Activated T-helper 1 cell treated with anti-CD3 and anti-CD28 coated beads, Interleukin-12 subunit alpha, Interleukin-12 subunit beta, Interleukin-2, Interleukin-4 antibody, amounts not matched to agents 30 ng/mL and 10 ng/mL and 1 ng/mL, durations not matched to agents 14 hours and 24 hours and 36 hours (primary cell): ENCODE measurements around the gene PDYN. TPM values are rescaled to one million over a fixed set of nuclear protein-coding genes. Genes with fewer than 3 reads are reported as not detected.
"Not testable (repeated sequence)": the region's sequence is repeated elsewhere in the genome, so short reads cannot be mapped to it uniquely, and the experiment has no call there.

Experiments used
- DNase-seq: peaks from one replicate; pipeline ENCODE4 v3.0.0; 2021; ENCODE audit warnings: low spot score
- H3K27ac Mint-ChIP-seq: one replicate; pipeline ENCODE4 v1.8.0; 2021; ENCODE audit warnings: mild to moderate bottlenecking, mixed read lengths
- H3K27me3 Mint-ChIP-seq: one replicate; pipeline ENCODE4 v1.8.0; 2022; ENCODE audit warnings: mild to moderate bottlenecking, moderate library complexity, mixed read lengths; ENCODE audit not compliant: insufficient read depth
- H3K36me3 Mint-ChIP-seq: one replicate; pipeline ENCODE4 v1.8.0; 2021; ENCODE audit warnings: low read depth, mixed read lengths
- H3K4me1 Mint-ChIP-seq: one replicate; pipeline ENCODE4 v1.8.0; 2021; ENCODE audit warnings: low read depth, mixed read lengths
- H3K4me3 Mint-ChIP-seq: one replicate; pipeline ENCODE4 v1.8.0; 2021; ENCODE audit warnings: mild to moderate bottlenecking, moderate library complexity, mixed read lengths
- H3K9me3 Mint-ChIP-seq: one replicate; pipeline ENCODE4 v1.8.0; 2021; ENCODE audit warnings: mixed read lengths
- intact Hi-C: fragments of 100-400 bp; cut with micrococcal nuclease; formaldehyde crosslinking; loops from one replicate; pipeline ENCODE4 v1.15.1; 2024
- total RNA-seq: library from RNA; stranded (reverse); gene quantifications from 2 replicates; pipeline ENCODE4 v1.2.3, GENCODE V29; 2022

The PDYN gene
- total RNA-seq, result not detected in 2 replicates

DNA sequence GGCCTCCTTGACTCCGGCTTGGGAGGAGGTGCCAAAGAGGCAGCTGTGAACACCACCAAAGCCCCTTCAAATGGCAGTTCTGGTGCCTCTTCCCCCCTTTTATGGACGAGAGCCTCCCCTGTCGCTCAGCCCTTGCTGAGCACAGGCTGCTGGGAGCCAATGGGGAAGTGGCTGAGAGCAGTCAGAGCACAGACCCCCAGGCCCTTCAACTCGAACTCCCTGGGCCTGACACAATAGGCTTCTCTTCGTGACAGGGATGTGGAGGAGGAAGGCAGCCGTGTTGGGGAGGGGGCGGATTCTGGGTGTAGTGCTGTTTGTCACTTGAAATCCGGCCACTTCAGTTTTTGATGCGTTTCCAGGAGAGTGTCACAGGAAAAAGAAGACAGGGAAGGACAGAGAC is at the start of gene PDYN:
Gene PDYN, minus strand, starts transcription at position 73 of the 400 bp plus-strand sequence. CDS start 10,974 bp downstream, outside the sequence.
- Mint-ChIP-seq H3K4me3 (no peak within 1 kb of the TSS), H3K27me3 (peaks cover 21% of the 10 kb centered on the region), H3K4me1 (no peaks in the 10 kb centered on the region), H3K27ac (no peak within 1 kb of the TSS), H3K9me3 (no peaks in the 10 kb centered on the region), H3K36me3 (no peaks in the 10 kb centered on the region)
- intact Hi-C loops, result no loop called here
- DNase-seq, result no peak

DNA sequence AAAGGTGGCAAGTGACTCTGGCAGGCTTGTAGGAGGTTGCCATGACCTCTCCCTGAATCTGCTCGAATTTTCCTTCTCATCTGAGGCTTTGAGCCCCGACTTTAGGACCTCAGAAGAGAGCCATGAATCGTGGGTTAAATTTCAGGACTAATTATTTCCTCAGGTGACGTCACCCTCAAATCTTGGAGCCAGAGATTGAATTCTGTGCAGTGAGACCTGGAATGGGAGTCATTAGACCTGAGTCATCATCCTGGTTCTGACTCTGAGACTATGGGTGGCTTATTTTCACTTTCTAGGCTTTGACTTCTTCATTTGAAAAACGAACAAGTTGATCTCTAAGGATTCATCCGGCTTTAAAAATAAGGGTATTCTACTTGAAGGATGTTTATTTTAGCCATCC is 48.5 kb upstream of the PDYN start:
- no peaks in the 10 kb centered on the region for H3K36me3 Mint-ChIP-seq
- intact Hi-C loops, result no loop called here
- no peak overlapping the region for H3K4me3 Mint-ChIP-seq
- H3K27ac Mint-ChIP-seq, result no peak overlapping the region
- no peaks in the 10 kb centered on the region for H3K9me3 Mint-ChIP-seq
- no peaks in the 10 kb centered on the region for H3K4me1 Mint-ChIP-seq
- H3K27me3 Mint-ChIP-seq, result peaks cover 19% of the 10 kb centered on the region
- no peak for DNase-seq

DNA sequence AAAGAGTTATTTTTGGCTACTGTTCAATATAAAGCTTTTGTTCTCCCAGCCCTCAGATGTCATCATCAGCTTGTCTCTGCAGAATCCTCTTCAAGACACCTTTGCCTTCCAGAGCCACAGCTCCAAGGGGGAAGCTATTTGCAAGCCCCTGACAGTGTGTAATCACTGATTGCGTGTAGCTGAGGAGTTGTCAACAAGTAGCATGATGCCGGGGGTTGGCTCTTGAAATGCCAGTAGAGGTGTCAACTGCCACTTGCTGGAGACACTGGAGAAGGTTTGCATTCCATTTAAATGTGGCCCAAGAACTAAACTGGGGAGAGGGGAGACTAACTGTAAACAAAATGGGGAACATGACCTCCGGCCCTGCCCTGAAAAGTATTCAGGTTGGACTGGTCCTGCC is 44.3 kb upstream of the PDYN start:
- Mint-ChIP-seq H3K27me3 (peaks cover 16% of the 10 kb centered on the region), H3K9me3 (no peaks in the 10 kb centered on the region), H3K4me1 (no peaks in the 10 kb centered on the region), H3K27ac (no peak overlapping the region), H3K4me3 (no peak overlapping the region), H3K36me3 (no peaks in the 10 kb centered on the region)
- intact Hi-C loops, result no loop called here
- no peak for DNase-seq

DNA sequence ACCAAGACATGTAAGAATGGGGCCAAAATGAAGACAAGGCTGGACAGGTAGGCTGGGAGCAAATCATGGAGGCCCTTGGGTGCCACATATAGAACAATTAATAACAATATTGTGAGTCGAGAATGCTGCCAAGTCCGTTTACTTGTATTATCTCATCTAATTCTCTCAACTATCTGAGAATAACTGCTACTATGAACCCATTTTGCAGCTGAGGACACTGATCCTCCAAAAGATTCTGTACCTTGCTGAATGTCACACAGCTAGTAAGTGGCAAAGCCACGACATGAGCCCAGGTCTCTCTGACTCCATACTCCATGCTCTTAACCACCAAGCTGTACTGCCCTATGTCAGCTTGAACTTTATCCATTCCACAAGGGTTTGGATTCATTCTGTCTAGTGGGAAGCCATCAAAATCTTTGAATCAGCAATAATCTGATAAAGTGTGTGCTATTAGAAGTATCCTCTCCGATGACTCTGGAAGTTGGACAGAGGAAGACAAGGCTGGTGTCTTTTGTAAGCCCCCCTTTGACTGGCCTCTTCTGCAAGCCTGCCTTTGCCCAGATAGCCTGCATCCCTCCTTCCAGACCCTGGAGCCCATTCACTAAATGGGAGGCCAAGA is 43.5 kb upstream of the PDYN start:
- no peaks in the 10 kb centered on the region for H3K36me3 Mint-ChIP-seq
- no peak for DNase-seq
- peaks cover 16% of the 10 kb centered on the region for H3K27me3 Mint-ChIP-seq
- no peaks in the 10 kb centered on the region for H3K4me1 Mint-ChIP-seq
- no peaks in the 10 kb centered on the region for H3K9me3 Mint-ChIP-seq
- no peak overlapping the region for H3K4me3 Mint-ChIP-seq
- H3K27ac Mint-ChIP-seq, result no peak overlapping the region
- intact Hi-C loops, result no loop called here

DNA sequence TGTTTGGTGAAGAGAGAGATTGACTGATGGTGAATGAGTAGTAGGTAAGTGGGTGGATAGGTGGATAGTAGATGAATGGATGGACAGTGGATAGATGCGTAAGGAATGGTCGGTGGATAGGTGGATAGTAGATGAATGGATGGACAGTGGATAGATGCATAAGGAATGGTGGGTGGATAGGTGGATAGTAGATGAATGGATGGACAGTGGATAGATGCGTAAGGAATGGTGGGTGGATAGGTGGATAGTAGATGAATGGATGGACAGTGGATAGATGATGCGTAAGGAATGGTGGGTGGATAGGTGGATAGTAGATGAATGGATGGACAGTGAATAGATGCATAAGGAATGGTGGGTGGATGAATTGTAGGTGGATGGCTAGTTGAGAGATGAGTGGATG is 42.5 kb upstream of the PDYN start:
- H3K36me3 Mint-ChIP-seq, intact Hi-C loops, H3K9me3 Mint-ChIP-seq, DNase-seq, H3K4me1 Mint-ChIP-seq, H3K27ac Mint-ChIP-seq, H3K4me3 Mint-ChIP-seq: not testable (repeated sequence)
- H3K27me3 Mint-ChIP-seq, result peaks cover 19% of the 10 kb centered on the region

DNA sequence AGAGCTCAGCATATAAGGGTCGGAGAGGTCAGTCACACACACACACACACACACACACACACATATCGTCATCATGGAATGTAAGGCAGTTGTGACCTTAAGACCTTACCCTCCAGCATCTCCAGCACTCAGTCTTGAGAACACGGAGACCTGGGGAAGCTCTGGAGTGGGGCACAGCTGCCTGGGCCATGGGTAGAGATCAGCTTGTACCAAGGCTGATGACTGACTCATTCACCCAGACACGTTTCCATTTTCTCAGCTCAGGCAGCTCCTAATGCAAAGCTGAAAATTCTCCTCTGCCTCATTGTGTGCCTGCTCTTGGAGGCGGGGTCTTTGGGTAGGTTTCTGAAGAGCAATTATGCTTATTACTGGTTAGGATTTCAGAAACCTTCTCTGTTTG is 38.3 kb upstream of the PDYN start:
- H3K27ac Mint-ChIP-seq, result no peak overlapping the region
- H3K36me3 Mint-ChIP-seq, result no peaks in the 10 kb centered on the region
- H3K9me3 Mint-ChIP-seq, result no peaks in the 10 kb centered on the region
- DNase-seq, result no peak
- no peak overlapping the region for H3K4me3 Mint-ChIP-seq
- H3K4me1 Mint-ChIP-seq, result no peaks in the 10 kb centered on the region
- intact Hi-C loops, result no loop called here
- H3K27me3 Mint-ChIP-seq, result peaks cover 19% of the 10 kb centered on the region

DNA sequence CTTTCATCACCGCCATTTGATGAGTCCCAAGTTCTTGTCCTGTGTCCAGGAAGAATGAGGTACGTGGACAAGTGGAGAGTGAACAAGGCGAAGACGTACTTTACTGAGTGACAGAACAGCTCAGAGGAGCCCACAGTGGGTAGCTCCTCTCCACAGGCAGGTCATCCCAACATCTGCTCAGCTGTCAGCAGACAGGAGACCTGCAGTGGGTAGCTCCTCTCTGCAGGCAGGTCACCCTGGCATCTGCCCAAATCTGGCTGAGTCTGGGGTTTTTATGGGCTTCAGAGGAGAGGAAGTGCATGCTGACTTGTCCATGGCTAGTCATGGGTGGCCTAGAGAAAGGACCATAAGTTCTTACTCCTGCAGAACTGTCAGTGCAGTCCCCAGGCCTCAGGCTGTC is 32.7 kb upstream of the PDYN start:
- no peak overlapping the region for H3K27ac Mint-ChIP-seq
- no peak overlapping the region for H3K4me3 Mint-ChIP-seq
- no peak for DNase-seq
- H3K4me1 Mint-ChIP-seq, result no peaks in the 10 kb centered on the region
- intact Hi-C loops, result no loop called here
- H3K9me3 Mint-ChIP-seq, result peaks cover 2% of the 10 kb centered on the region
- H3K36me3 Mint-ChIP-seq, result no peaks in the 10 kb centered on the region
- H3K27me3 Mint-ChIP-seq, result peaks cover 11% of the 10 kb centered on the region

DNA sequence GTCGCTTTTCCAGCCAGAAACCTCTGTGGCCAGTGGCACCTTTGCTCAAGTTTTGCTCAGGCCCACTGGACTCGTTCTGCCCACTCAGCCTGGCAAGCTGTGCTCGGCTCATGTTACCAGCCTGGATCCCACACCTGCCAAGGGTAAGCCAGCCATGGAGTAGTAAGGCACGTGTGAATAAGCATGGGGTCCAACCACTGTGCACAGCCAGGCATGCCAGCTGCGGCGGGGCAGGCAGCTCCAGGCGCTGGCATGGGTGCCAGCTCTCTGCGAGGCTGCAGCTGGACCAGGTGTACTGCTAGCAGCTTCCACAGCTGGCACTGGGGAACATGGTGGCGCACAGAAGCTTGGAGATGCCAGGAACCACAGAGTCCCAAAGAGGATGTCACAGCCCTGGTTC is 32.1 kb upstream of the PDYN start:
- H3K27ac Mint-ChIP-seq, result no peak overlapping the region
- H3K9me3 Mint-ChIP-seq, result peaks cover 2% of the 10 kb centered on the region
- intact Hi-C loops, result no loop called here
- H3K27me3 Mint-ChIP-seq, result peaks cover 10% of the 10 kb centered on the region
- no peaks in the 10 kb centered on the region for H3K4me1 Mint-ChIP-seq
- no peaks in the 10 kb centered on the region for H3K36me3 Mint-ChIP-seq
- DNase-seq, result no peak
- no peak overlapping the region for H3K4me3 Mint-ChIP-seq

DNA sequence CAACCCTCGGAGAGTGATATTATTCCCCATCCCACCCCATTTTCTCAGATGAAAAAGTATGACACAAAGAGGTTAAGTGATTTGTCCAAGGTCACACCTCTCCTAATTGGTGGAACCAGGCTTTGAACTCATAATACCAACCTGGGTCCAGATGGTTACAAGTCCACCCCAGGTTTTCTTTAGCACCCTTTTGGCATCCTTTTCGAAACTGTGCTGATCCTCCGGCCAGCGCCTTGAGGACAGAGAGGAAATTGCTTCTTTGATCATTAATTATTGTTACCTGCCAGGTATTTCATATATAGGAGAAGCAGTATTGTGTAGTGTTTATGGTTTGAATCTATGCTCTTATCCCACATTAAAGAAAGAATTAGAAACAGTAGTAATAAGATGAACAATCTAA is 29.3 kb upstream of the PDYN start:
- Mint-ChIP-seq H3K36me3 (no peaks in the 10 kb centered on the region), H3K4me1 (no peaks in the 10 kb centered on the region), H3K4me3 (no peak overlapping the region), H3K9me3 (peaks cover 2% of the 10 kb centered on the region), H3K27ac (no peak overlapping the region), H3K27me3 (peaks cover 14% of the 10 kb centered on the region)
- no peak for DNase-seq
- intact Hi-C loops, result no loop called here

DNA sequence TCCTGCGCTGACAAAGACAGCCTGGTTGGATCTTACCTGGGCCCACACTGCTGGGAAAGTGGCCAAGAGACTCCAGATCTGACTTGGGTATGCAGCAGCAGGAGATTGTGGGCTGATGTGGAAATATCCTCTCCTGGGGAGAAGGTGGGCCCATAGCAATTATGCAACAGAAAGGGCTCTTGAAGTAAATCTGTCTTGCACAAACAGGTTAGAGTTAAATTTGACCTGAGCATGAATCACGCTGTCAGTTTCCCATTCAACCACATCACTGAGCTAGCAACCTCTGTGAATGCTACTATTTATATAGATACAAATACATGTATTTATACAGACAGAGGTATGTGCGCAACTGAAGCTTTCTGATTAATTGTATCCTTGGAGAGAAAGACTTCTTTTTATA is 28.3 kb upstream of the PDYN start:
- H3K4me3 Mint-ChIP-seq, result no peak overlapping the region
- DNase-seq, result no peak

DNA sequence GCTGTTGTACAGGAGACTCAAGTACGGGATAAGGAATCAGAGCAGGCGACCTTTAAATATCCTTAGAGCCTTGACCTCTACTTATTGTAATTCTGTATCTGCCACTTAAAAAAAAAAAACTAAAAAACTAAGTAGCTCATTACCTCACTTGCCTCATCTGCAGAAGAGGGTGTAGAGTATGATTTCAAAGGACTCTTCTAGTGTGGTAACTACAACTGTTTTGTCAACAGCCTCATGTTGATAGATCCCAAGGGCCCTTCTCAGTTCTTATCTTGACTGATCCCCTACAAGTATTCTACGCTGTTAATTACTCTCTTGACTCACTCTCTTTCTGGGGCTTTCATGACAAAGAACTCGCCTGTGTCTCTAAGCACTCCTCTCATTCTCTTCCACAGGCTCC is 16.7 kb upstream of the PDYN start:
- no peak overlapping the region for H3K4me3 Mint-ChIP-seq
- no peaks in the 10 kb centered on the region for H3K4me1 Mint-ChIP-seq
- H3K36me3 Mint-ChIP-seq, result no peaks in the 10 kb centered on the region

More for the DNA sequence above, 28.3 kb upstream of the PDYN start:
- no peaks in the 10 kb centered on the region for H3K4me1 Mint-ChIP-seq
- intact Hi-C loops, result no loop called here
- peaks cover 20% of the 10 kb centered on the region for H3K27me3 Mint-ChIP-seq
- H3K27ac Mint-ChIP-seq, result no peak overlapping the region
- no peaks in the 10 kb centered on the region for H3K36me3 Mint-ChIP-seq
- peaks cover 2% of the 10 kb centered on the region for H3K9me3 Mint-ChIP-seq

DNA sequence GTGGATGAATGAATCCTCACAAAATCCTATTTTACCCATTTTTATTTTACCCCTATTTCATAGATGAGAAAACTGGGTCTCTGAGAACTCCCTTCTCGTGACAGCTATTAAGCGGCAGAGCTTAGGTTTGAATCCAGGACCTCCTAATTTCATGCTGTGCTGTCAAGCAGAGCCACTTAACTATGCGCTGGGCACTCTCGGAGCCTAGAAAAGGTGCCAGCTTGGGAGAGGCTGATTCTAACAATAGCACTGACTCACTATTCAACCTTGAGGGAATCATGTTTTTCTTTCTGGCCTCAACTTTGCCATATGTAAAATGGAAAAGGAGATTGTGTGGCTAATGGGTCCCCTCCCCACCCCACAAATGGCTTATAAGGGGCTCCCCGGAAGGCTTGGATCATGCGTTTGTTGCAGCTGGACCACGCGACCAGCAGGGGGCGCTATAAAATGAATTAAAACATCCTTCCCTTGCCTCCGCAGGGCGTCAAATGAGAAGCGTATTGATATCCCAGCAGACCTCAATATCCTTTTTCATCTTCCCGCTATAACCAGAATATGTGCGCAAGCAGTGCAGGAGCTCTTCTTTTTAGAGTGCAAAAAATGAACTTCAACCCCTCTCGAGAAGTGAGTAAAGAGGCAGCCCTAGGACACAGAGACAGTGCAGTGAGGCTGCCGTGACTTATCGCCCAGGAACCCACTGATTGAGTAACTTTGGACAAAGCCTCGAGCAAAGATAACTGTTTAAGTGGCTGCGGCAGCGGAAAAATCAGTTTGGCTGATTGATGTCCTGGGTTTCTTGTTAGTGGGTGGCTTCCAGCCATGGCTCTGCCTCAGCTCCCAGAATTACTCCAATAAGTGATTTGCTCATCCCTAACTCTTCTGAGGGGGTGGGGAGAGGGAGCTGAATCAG is 12.8 kb upstream of the PDYN start:
- no peaks in the 10 kb centered on the region for H3K36me3 Mint-ChIP-seq
- H3K27ac Mint-ChIP-seq, result no peak overlapping the region
- DNase-seq, result peak; percentile 17
- H3K9me3 Mint-ChIP-seq, result no peaks in the 10 kb centered on the region
- intact Hi-C loops, result loop anchor here (1.0 to 5.0 kb wide), 3 partner anchors 41 to 166 kb away; no protein-coding TSS in a partner anchor
- no peak overlapping the region for H3K4me3 Mint-ChIP-seq
- peaks cover 16% of the 10 kb centered on the region for H3K27me3 Mint-ChIP-seq
- no peaks in the 10 kb centered on the region for H3K4me1 Mint-ChIP-seq

More for the DNA sequence above, 16.7 kb upstream of the PDYN start:
- Mint-ChIP-seq H3K27ac (no peak overlapping the region), H3K27me3 (peaks cover 22% of the 10 kb centered on the region), H3K9me3 (no peaks in the 10 kb centered on the region)
- no peak for DNase-seq
- intact Hi-C loops, result no loop called here

DNA sequence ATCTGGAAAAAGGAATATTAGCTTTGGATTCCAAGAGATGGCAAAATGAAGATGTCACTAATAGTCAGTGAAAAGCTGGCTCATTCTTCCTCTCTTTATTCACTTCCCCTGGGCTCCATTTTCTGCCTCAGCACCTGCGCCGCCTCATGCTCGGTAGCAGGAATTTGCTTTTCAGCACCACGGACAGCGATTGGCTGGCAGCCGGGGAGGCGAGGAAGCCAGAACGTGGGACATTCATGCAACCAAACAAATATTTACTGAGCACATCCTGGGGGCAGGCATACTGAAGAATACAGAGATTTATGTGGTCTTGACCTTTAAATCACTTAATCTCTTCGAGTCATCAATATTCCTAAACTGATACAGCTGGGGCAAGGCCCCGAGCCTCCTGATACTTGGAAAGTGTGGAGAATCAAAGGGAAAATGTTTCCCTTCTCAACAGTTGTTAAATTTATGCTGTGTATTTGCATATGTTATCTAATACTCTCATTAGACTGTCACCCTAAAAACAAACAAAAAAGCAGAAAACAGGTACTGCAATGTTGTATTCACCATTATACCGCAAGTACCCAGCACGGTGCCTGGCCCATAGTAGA is 12.1 kb upstream of the PDYN start:
- Mint-ChIP-seq H3K4me1 (no peaks in the 10 kb centered on the region), H3K27ac (no peak overlapping the region), H3K27me3 (peaks cover 14% of the 10 kb centered on the region), H3K9me3 (no peaks in the 10 kb centered on the region), H3K36me3 (no peaks in the 10 kb centered on the region), H3K4me3 (no peak overlapping the region)
- intact Hi-C loops, result loop anchor here (1.0 to 5.0 kb wide), 3 partner anchors 41 to 166 kb away; no protein-coding TSS in a partner anchor
- DNase-seq, result peak; percentile 54
